Measurements from ENCODE around the gene OSBPL2.

The OSBPL2 gene

DNA sequence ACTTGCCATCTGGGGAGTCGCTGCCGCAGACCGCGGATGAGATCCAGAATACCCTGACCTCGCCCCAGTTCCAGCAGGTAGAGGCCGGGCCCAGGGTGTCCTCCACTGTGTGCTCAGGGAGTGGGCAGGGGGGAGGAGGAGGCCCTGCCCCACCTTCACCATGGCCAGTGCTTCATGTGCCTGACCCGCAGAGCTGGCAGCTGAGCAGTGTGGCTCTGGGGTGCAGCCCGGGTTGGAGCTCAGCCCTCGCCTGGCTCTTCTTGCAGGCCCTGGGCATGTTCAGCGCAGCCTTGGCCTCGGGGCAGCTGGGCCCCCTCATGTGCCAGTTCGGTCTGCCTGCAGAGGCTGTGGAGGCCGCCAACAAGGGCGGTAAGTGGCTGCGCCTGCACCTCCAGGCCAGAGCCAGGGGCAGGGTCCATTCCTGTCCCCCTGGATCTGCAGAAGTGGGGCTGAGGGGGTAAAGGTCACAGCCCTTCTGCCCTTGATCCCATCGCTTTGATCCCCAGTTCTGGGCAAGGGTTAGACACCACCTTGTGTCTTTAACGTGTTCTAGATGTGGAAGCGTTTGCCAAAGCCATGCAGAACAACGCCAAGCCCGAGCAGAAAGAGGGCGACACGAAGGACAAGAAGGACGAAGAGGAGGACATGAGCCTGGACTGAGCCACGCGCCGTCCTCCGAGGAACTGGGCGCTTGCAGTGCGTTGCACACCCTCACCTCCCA lies 69.9 kb downstream of the OSBPL2 start:
- Histone ChIP-seq H3K4me3 (ENCODE audit: low read depth in 1 of 2, low read length in 2 of 2) (no peak overlapping the region), H4K20me1 (ENCODE audit: insufficient read depth, low read length) (peaks cover 56% of the 10 kb centered on the region), H2AFZ (ENCODE audit: low read depth, low read length) (no peak overlapping the region), H3K36me3 (ENCODE audit: insufficient read depth, low read length) (peaks cover 61% of the 10 kb centered on the region), H3K4me1 (ENCODE audit: insufficient read depth, low read length) (peaks cover 28% of the 10 kb centered on the region), H3K79me2 (ENCODE audit: insufficient read depth, low read length) (peaks cover 36% of the 10 kb centered on the region), H3K9ac (ENCODE audit: low read depth, low read length) (no peak overlapping the region), H3K27ac (ENCODE audit: low read length) (no peak overlapping the region), H3K27me3 (ENCODE audit: insufficient read depth, low read length, poor library complexity) (no peaks in the 10 kb centered on the region), H3K9me3 (ENCODE audit: insufficient read depth, low read length, severe bottlenecking) (no peaks in the 10 kb centered on the region), H3K4me2 (ENCODE audit: insufficient read depth, low read length) (no peak overlapping the region)
- TF ChIP-seq, protein P1, sequence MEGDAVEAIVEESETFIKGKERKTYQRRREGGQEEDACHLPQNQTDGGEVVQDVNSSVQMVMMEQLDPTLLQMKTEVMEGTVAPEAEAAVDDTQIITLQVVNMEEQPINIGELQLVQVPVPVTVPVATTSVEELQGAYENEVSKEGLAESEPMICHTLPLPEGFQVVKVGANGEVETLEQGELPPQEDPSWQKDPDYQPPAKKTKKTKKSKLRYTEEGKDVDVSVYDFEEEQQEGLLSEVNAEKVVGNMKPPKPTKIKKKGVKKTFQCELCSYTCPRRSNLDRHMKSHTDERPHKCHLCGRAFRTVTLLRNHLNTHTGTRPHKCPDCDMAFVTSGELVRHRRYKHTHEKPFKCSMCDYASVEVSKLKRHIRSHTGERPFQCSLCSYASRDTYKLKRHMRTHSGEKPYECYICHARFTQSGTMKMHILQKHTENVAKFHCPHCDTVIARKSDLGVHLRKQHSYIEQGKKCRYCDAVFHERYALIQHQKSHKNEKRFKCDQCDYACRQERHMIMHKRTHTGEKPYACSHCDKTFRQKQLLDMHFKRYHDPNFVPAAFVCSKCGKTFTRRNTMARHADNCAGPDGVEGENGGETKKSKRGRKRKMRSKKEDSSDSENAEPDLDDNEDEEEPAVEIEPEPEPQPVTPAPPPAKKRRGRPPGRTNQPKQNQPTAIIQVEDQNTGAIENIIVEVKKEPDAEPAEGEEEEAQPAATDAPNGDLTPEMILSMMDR (IDR thresholded peaks at IDR 0.05; ENCODE audit: borderline replicate concordance, extremely low read depth, low read length, poor library complexity, severe bottlenecking) = no peak
- no peak for DNase-seq
- ATAC-seq (ENCODE audit: insufficient read depth, low read depth) = no peak

DNA sequence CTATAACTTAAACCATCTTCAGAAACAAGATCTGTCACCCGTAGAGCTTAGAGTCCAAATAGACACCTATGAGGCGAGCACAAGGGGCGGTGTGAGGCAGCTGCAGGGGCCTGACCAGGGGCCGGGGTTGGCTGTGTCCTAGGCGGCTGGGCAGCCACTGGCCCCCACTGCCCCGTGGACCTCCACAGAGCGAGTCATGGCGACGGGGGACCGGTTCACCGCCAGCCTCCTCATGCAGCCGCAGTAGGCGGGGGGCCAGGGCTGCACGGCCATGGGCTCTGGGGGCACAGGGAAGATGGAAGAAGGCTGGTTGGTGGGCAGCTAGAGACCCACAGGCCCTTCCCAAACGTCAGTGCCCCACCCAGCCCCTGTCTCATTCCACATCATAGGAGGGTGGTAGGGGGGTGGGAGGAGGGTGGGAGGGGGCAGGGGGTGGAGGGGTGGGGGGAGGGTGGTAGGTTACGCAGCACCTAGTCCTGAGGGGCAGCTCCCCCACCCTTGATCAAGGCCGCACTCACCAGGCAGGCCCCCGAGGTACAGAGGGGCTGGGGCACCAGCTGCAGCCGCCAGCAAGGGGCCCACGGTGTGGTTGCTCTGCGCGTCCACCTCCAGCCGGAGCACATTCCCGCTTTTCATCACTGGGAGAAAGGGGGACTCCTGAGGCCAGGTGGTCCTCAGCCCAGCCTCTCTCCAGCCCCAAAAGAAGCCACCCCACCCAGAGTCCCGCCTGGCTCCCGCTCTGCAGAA lies 71.0 kb downstream of the OSBPL2 start:
- Histone ChIP-seq H3K36me3 (ENCODE audit: insufficient read depth, low read length) (peaks cover 50% of the 10 kb centered on the region), H3K27ac (ENCODE audit: low read length) (no peak overlapping the region), H3K27me3 (ENCODE audit: insufficient read depth, low read length, poor library complexity) (no peaks in the 10 kb centered on the region), H3K4me2 (ENCODE audit: insufficient read depth, low read length) (no peak overlapping the region), H2AFZ (ENCODE audit: low read depth, low read length) (no peak overlapping the region), H3K79me2 (ENCODE audit: insufficient read depth, low read length) (peaks cover 25% of the 10 kb centered on the region), H3K9me3 (ENCODE audit: insufficient read depth, low read length, severe bottlenecking) (no peaks in the 10 kb centered on the region), H3K9ac (ENCODE audit: low read depth, low read length) (no peak overlapping the region), H3K4me1 (ENCODE audit: insufficient read depth, low read length) (peaks cover 18% of the 10 kb centered on the region), H3K4me3 (ENCODE audit: low read depth in 1 of 2, low read length in 2 of 2) (no peak overlapping the region), H4K20me1 (ENCODE audit: insufficient read depth, low read length) (peaks cover 45% of the 10 kb centered on the region)
- DNase-seq = no peak
- TF ChIP-seq, protein P1 (IDR thresholded peaks at IDR 0.05; ENCODE audit: borderline replicate concordance, extremely low read depth, low read length, poor library complexity, severe bottlenecking) = no peak
- no peak for TF ChIP-seq EZH2 (IDR thresholded peaks at IDR 0.05; ENCODE audit: borderline replicate concordance, low read depth, low read length, severe bottlenecking)
- ATAC-seq (ENCODE audit: insufficient read depth, low read depth) = no peak

DNA sequence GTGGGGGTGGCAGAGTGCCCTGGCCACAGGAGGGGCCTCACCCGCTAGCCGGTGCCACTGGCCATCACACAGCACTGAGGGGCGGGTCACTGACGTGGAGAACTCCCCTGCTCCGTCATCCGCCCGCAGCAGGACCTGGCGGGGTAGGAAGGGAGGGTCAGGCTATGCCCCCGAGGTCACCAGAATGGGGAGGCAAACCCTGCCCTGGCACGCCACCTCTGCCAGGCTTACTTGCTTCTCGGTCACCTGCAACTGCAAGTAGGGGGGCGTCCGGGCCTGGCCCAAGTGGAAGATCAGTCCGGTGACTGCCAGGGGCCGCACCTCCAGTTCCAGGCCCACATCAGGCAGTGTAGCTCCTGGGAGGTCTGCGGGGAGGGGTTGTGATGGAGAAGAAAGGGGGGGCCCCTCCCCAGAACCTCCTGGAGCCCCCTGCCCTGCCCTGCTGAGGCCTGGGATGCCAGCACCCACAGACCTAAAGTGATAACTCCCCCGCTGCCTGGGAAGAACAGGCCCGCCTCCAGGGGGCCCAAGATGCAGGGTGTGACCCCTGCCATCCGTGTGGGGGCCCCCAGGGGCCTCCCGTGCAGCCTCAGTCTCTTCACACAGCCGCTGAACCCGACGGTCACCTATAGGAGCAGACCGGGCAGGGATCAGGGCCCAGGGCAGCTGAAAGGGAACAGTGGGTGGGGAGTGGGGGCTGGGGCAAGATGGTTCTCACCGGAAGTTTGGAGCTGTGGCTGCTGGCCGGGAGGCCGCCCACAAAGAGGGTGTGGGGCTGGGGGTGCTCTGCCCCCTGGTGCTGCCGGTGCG lies 71.8 kb downstream of the OSBPL2 start:
- no peak overlapping the region for H3K9ac ChIP-seq (ENCODE audit: low read depth, low read length)
- ATAC-seq (ENCODE audit: insufficient read depth, low read depth) (0 out of 3 replicates have a peak, but pooled peaks have one; percentile 18), DNase-seq (no peak)
- no peak overlapping the region for H3K4me3 ChIP-seq (ENCODE audit: low read depth in 1 of 2, low read length in 2 of 2)
- no peaks in the 10 kb centered on the region for H3K27me3 ChIP-seq (ENCODE audit: insufficient read depth, low read length, poor library complexity)
- peaks cover 41% of the 10 kb centered on the region for H4K20me1 ChIP-seq (ENCODE audit: insufficient read depth, low read length)
- H3K36me3 ChIP-seq (ENCODE audit: insufficient read depth, low read length) = peaks cover 42% of the 10 kb centered on the region
- TF ChIP-seq, protein P1 (IDR thresholded peaks at IDR 0.05; ENCODE audit: borderline replicate concordance, extremely low read depth, low read length, poor library complexity, severe bottlenecking) = no peak
- TF ChIP-seq EZH2 (IDR thresholded peaks at IDR 0.05; ENCODE audit: borderline replicate concordance, low read depth, low read length, severe bottlenecking) = no peak
- H2AFZ ChIP-seq (ENCODE audit: low read depth, low read length) = no peak overlapping the region
- H3K79me2 ChIP-seq (ENCODE audit: insufficient read depth, low read length) = peaks cover 17% of the 10 kb centered on the region
- no peak overlapping the region for H3K4me2 ChIP-seq (ENCODE audit: insufficient read depth, low read length)
- no peaks in the 10 kb centered on the region for H3K9me3 ChIP-seq (ENCODE audit: insufficient read depth, low read length, severe bottlenecking)
- no peak overlapping the region for H3K27ac ChIP-seq (ENCODE audit: low read length)
- peaks cover 10% of the 10 kb centered on the region for H3K4me1 ChIP-seq (ENCODE audit: insufficient read depth, low read length)

Data from DND-41 (cell line).